ENCODE measurements around the gene DES. TPM values are rescaled to one million over a fixed set of nuclear protein-coding genes. Genes with fewer than 3 reads are reported as not detected.

DES gene
- total RNA-seq, 1 donor from 2014 or later, result not detected

DNA sequence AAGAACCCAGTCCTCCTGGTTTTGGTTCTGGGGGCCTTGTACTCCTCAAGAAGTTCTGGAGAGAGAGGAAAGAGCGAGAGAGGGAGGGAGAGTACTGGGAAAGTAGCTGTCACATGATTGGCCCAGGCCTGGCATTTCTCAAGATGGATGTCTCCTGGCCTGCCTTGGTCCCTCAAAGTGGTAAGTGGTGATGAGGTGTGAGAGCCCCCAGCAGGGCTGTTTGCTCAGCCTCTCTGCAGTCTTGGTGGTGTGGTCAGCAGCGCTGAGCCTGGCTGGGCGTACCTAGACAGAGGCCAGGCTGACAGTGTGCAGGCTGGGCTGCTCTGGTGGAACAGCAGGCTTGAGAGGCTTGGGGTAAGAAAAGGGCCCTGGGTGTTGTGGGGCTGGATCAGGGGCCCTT is 19.0 kb downstream of the DES start:
- Mint-ChIP-seq H3K27me3 (ENCODE audit: insufficient read depth, low read depth) (peaks cover 6% of the 10 kb centered on the region), H3K4me3 (no peak overlapping the region), H3K27ac (no peak overlapping the region), H3K4me1 (peaks cover 12% of the 10 kb centered on the region), H3K9me3 (no peaks in the 10 kb centered on the region), H3K36me3 (no peaks in the 10 kb centered on the region)
- H4K20me1 ChIP-seq (ENCODE audit: low read depth), result no peaks in the 10 kb centered on the region
- H3K9ac ChIP-seq, result no peak overlapping the region
- no peak overlapping the region for H3K4me2 ChIP-seq
- no peak overlapping the region for H3K27ac ChIP-seq
- DNase-seq (ENCODE audit: low spot score), result no peak
- H3K9me3 ChIP-seq (ENCODE audit: low read depth), result no peaks in the 10 kb centered on the region
- TF ChIP-seq, protein P1, sequence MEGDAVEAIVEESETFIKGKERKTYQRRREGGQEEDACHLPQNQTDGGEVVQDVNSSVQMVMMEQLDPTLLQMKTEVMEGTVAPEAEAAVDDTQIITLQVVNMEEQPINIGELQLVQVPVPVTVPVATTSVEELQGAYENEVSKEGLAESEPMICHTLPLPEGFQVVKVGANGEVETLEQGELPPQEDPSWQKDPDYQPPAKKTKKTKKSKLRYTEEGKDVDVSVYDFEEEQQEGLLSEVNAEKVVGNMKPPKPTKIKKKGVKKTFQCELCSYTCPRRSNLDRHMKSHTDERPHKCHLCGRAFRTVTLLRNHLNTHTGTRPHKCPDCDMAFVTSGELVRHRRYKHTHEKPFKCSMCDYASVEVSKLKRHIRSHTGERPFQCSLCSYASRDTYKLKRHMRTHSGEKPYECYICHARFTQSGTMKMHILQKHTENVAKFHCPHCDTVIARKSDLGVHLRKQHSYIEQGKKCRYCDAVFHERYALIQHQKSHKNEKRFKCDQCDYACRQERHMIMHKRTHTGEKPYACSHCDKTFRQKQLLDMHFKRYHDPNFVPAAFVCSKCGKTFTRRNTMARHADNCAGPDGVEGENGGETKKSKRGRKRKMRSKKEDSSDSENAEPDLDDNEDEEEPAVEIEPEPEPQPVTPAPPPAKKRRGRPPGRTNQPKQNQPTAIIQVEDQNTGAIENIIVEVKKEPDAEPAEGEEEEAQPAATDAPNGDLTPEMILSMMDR (IDR thresholded peaks at IDR 0.05), result no peak
- TF ChIP-seq EZH2 (IDR thresholded peaks at IDR 0.05) (no peak), EZH2phosphoT487 (IDR thresholded peaks at IDR 0.05) (no peak)
- no peaks in the 10 kb centered on the region for H3K36me3 ChIP-seq
- peaks cover 11% of the 10 kb centered on the region for H3K4me1 ChIP-seq
- H3K4me3 ChIP-seq, result no peak overlapping the region
- H3F3A ChIP-seq (ENCODE audit: low read depth), result peaks cover 12% of the 10 kb centered on the region
- no peak overlapping the region for H2AFZ ChIP-seq (replicated peaks)
- H3K27me3 ChIP-seq, result peaks cover 80% of the 10 kb centered on the region
- H3K79me2 ChIP-seq (ENCODE audit: low read depth), result no peaks in the 10 kb centered on the region

- H3K9ac ChIP-seq, result no peak overlapping the region
- H3K9me3 Mint-ChIP-seq, result no peaks in the 10 kb centered on the region
- H3K4me1 Mint-ChIP-seq, result peaks cover 16% of the 10 kb centered on the region
- TF ChIP-seq, protein P1 (IDR thresholded peaks at IDR 0.05), result no peak
- TF ChIP-seq EZH2 (IDR thresholded peaks at IDR 0.05) (no peak), EZH2phosphoT487 (IDR thresholded peaks at IDR 0.05) (no peak)
- no peaks in the 10 kb centered on the region for H3K36me3 ChIP-seq
- H3K27ac ChIP-seq, result no peak overlapping the region
- H3K36me3 Mint-ChIP-seq, result no peaks in the 10 kb centered on the region
- H3K4me2 ChIP-seq, result no peak overlapping the region
- H3K4me3 ChIP-seq, result no peak overlapping the region
- no peak overlapping the region for H2AFZ ChIP-seq (replicated peaks)
- H3K27me3 ChIP-seq, result peaks cover 86% of the 10 kb centered on the region
- no peak overlapping the region for H3K27ac Mint-ChIP-seq
- H3F3A ChIP-seq (ENCODE audit: low read depth), result peaks cover 14% of the 10 kb centered on the region
- DNase-seq (ENCODE audit: low spot score), result no peak
- peaks cover 13% of the 10 kb centered on the region for H3K4me1 ChIP-seq
- H3K9me3 ChIP-seq (ENCODE audit: low read depth), result no peaks in the 10 kb centered on the region
- H3K4me3 Mint-ChIP-seq, result no peak overlapping the region
- no peaks in the 10 kb centered on the region for H4K20me1 ChIP-seq (ENCODE audit: low read depth)
- H3K79me2 ChIP-seq (ENCODE audit: low read depth), result no peaks in the 10 kb centered on the region
- peaks cover 6% of the 10 kb centered on the region for H3K27me3 Mint-ChIP-seq (ENCODE audit: insufficient read depth, low read depth)
These were observed 19.6 kb downstream of the DES start for GRCh38 chr2:219437690-219438206.

- H3K36me3 Mint-ChIP-seq, result no peaks in the 10 kb centered on the region
- no peak overlapping the region for H3K4me3 Mint-ChIP-seq
These were observed 20.3 kb downstream of the DES start for GRCh38 chr2:219438453-219438852.

More at GRCh38 chr2:219438453-219438852, 20.3 kb downstream of the DES start:
- Histone ChIP-seq H3K9ac (no peak overlapping the region), H3K27me3 (peaks cover 93% of the 10 kb centered on the region), H4K20me1 (ENCODE audit: low read depth) (no peaks in the 10 kb centered on the region), H3K9me3 (ENCODE audit: low read depth) (no peaks in the 10 kb centered on the region), H3K27ac (no peak overlapping the region), H3F3A (ENCODE audit: low read depth) (peaks cover 9% of the 10 kb centered on the region), H3K79me2 (ENCODE audit: low read depth) (no peaks in the 10 kb centered on the region), H3K4me1 (peaks cover 14% of the 10 kb centered on the region), H3K36me3 (no peaks in the 10 kb centered on the region), H2AFZ (replicated peaks) (no peak overlapping the region), H3K4me2 (no peak overlapping the region), H3K4me3 (no peak overlapping the region)
- Mint-ChIP-seq H3K9me3 (no peaks in the 10 kb centered on the region), H3K4me1 (peaks cover 23% of the 10 kb centered on the region), H3K27ac (no peak overlapping the region), H3K27me3 (ENCODE audit: insufficient read depth, low read depth) (peaks cover 7% of the 10 kb centered on the region)
- TF ChIP-seq EZH2phosphoT487 (IDR thresholded peaks at IDR 0.05), result no peak
- TF ChIP-seq, protein P1 (IDR thresholded peaks at IDR 0.05), result no peak
- no peak for TF ChIP-seq EZH2 (IDR thresholded peaks at IDR 0.05)
- no peak for DNase-seq (ENCODE audit: low spot score)
